ENCODE measurements around the gene CREB3L1.
A peak's percentile ranks its signal among the peaks of the same experiment; 100 is the strongest.

CREB3L1 gene

GRCh38 chr11:46242952-46243795, 34.3 kb upstream of the CREB3L1 start:
- no peaks in the 10 kb centered on the region for H3F3A ChIP-seq (ENCODE audit: control insufficient read depth, insufficient read depth)
- H3K36me3 ChIP-seq (ENCODE audit: control insufficient read depth, low read length): no peaks in the 10 kb centered on the region
- H3K4me3 ChIP-seq (ENCODE audit: low read length): peak overlapping the region; percentile 72
- no peaks in the 10 kb centered on the region for H3K9me2 ChIP-seq (replicated peaks; ENCODE audit: control insufficient read depth, low read length)
- H4K20me1 ChIP-seq (ENCODE audit: control insufficient read depth, insufficient read depth, low read depth, low read length): no peaks in the 10 kb centered on the region
- H3K4me2 ChIP-seq (ENCODE audit: low read length): peak overlapping the region; percentile 74
- no peak overlapping the region for H3K27ac ChIP-seq (ENCODE audit: low read depth, low read length)
- TF ChIP-seq CTCF (IDR thresholded peaks at IDR 0.05; ENCODE audit: low read depth, low read length, poor library complexity, severe bottlenecking) (no peak), EZH2phosphoT487 (IDR thresholded peaks at IDR 0.05; ENCODE audit: borderline replicate concordance, low read length) (no peak)
- peaks cover 23% of the 10 kb centered on the region for H3K4me1 ChIP-seq (ENCODE audit: control insufficient read depth, low read length)
- no peaks in the 10 kb centered on the region for H3K9me3 ChIP-seq (ENCODE audit: control insufficient read depth, insufficient read depth, low read length)
- no peaks in the 10 kb centered on the region for H3K79me2 ChIP-seq (ENCODE audit: control insufficient read depth, low read length)
- H3K27me3 ChIP-seq (ENCODE audit: control insufficient read depth, low read length): peaks cover 13% of the 10 kb centered on the region

- Histone ChIP-seq H3K4me1 (ENCODE audit: control insufficient read depth, low read length) (peaks cover 18% of the 10 kb centered on the region), H3K79me2 (ENCODE audit: control insufficient read depth, low read length) (no peaks in the 10 kb centered on the region), H4K20me1 (ENCODE audit: control insufficient read depth, insufficient read depth, low read depth, low read length) (no peaks in the 10 kb centered on the region), H3K9me2 (replicated peaks; ENCODE audit: control insufficient read depth, low read length) (no peaks in the 10 kb centered on the region), H3F3A (ENCODE audit: control insufficient read depth, insufficient read depth) (no peaks in the 10 kb centered on the region), H3K27ac (ENCODE audit: low read depth, low read length) (no peak overlapping the region), H3K36me3 (ENCODE audit: control insufficient read depth, low read length) (no peaks in the 10 kb centered on the region), H3K27me3 (ENCODE audit: control insufficient read depth, low read length) (peaks cover 7% of the 10 kb centered on the region), H3K4me3 (ENCODE audit: low read length) (peak overlapping the region; percentile 72), H3K4me2 (ENCODE audit: low read length) (peak overlapping the region; percentile 74), H3K9me3 (ENCODE audit: control insufficient read depth, insufficient read depth, low read length) (no peaks in the 10 kb centered on the region)
- no peak for TF ChIP-seq CTCF (IDR thresholded peaks at IDR 0.05; ENCODE audit: low read depth, low read length, poor library complexity, severe bottlenecking)
- TF ChIP-seq EZH2phosphoT487 (IDR thresholded peaks at IDR 0.05; ENCODE audit: borderline replicate concordance, low read length): no peak
Observed at GRCh38 chr11:46243796-46244109, 33.7 kb upstream of the CREB3L1 start.

GRCh38 chr11:46246521-46246920, 30.9 kb upstream of the CREB3L1 start:
- no peaks in the 10 kb centered on the region for H3K9me3 ChIP-seq (ENCODE audit: control insufficient read depth, insufficient read depth, low read length)
- no peak for TF ChIP-seq CTCF (IDR thresholded peaks at IDR 0.05; ENCODE audit: low read depth, low read length, poor library complexity, severe bottlenecking)
- TF ChIP-seq EZH2phosphoT487 (IDR thresholded peaks at IDR 0.05; ENCODE audit: borderline replicate concordance, low read length): no peak
- no peaks in the 10 kb centered on the region for H3K36me3 ChIP-seq (ENCODE audit: control insufficient read depth, low read length)
- no peaks in the 10 kb centered on the region for H4K20me1 ChIP-seq (ENCODE audit: control insufficient read depth, insufficient read depth, low read depth, low read length)
- no peak overlapping the region for H3K4me2 ChIP-seq (ENCODE audit: low read length)
- H3K4me3 ChIP-seq (ENCODE audit: low read length): no peak overlapping the region
- H3K4me1 ChIP-seq (ENCODE audit: control insufficient read depth, low read length): peaks cover 11% of the 10 kb centered on the region
- H3K27me3 ChIP-seq (ENCODE audit: control insufficient read depth, low read length): no peaks in the 10 kb centered on the region; the same call in 1 of the 2 replicates
- H3K27ac ChIP-seq (ENCODE audit: low read depth, low read length): no peak overlapping the region
- H3K9me2 ChIP-seq (replicated peaks; ENCODE audit: control insufficient read depth, low read length): no peaks in the 10 kb centered on the region
- no peaks in the 10 kb centered on the region for H3K79me2 ChIP-seq (ENCODE audit: control insufficient read depth, low read length)
- no peaks in the 10 kb centered on the region for H3F3A ChIP-seq (ENCODE audit: control insufficient read depth, insufficient read depth)

Measured in DOHH2 (cell line).